Stomach smooth muscle (tissue), 2 donors: ENCODE data around the gene SVIL.
A peak's percentile ranks its signal among the peaks of the same experiment; 100 is the strongest.

Experiments used
- H3K27ac ChIP-seq: one replicate; pipeline ENCODE4 v1.7.0; 2013; ENCODE audit warnings: mild to moderate bottlenecking, low read length, inconsistent platforms
- H3K27me3 ChIP-seq, 2 donors: one replicate each; pipeline ENCODE4 v1.7.0; 2013; ENCODE audit warnings: low read length in 2 of 2; ENCODE audit not compliant: insufficient read depth in 2 of 2, control insufficient read depth in 1 of 2
- H3K36me3 ChIP-seq, 2 donors: one replicate each; pipeline ENCODE4 v1.7.0; 2013; ENCODE audit warnings: low read length in 2 of 2; ENCODE audit not compliant: control insufficient read depth in 2 of 2, insufficient read depth in 2 of 2
- H3K4me1 ChIP-seq: one replicate; pipeline ENCODE4 v1.7.0; 2013; ENCODE audit warnings: low read length; ENCODE audit not compliant: control insufficient read depth, insufficient read depth
- H3K4me3 ChIP-seq, 2 donors: one replicate each; pipeline ENCODE4 v1.7.0; 2013; ENCODE audit warnings: low read length in 2 of 2
- H3K9ac ChIP-seq, 2 donors: one replicate each; pipeline ENCODE4 v1.7.0; 2013; ENCODE audit warnings: low read length in 2 of 2, mild to moderate bottlenecking in 1 of 2
- H3K9me3 ChIP-seq, 2 donors: one replicate each; pipeline ENCODE4 v1.7.0; 2013; ENCODE audit warnings: low read length in 2 of 2; ENCODE audit not compliant: control insufficient read depth in 2 of 2
- donor health status: healthy.
- donor health status: Pancreatic carcinoma.

SVIL gene

DNA sequence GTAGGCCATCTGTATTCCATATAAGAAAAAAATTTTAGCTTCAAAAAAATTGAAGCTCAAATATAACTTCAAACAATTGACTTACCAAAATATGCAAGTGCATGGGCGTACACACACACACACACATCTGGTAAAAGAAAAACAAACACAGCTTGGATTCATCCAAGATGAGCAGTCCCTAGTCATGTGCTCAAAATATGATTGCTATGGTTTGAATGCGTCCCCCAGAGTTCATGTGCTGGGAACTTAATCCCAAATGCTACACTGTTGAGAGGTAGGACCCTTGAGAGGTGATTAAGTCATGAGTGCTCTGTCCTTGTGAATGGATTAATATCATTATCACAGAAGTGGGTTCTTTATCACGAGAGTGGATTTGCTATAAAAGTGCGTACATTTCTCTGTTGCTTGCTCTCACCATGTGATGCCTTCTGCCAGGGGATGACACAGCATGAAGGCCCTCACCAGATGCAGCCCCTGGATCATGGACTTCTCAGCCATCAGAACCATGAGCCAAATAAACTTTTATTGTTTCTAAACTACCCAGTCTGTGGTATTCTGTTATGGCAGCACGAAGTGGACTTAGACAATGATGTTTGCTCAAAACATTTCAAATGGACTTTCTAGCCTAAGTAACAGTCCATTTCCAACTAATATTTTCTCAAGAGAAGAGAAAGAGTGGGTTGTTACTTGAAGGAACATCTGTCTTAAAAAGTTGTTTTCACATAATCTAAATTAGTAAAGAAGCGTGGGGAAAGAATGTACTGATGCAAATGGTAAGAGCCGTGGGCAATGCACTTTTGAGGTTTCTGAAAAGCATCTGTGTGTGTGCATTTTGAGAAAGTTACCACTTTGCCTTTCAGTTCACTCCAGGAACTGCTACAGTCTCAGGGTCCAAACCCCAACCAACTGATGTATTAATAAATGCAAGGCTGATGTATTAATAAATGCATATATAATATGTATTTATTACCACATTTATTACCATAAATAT, 15.1 kb upstream of the SVIL start:
- H3K36me3 ChIP-seq = peaks cover 9 to 10% of the 10 kb centered on the region in 2 donors
- no peak overlapping the region for H3K9ac ChIP-seq
- no peak overlapping the region for H3K4me3 ChIP-seq
- H3K9me3 ChIP-seq = no peaks in the 10 kb centered on the region
- no peaks in the 10 kb centered on the region for H3K27me3 ChIP-seq
- H3K4me1 ChIP-seq = peaks cover 27% of the 10 kb centered on the region
- peak overlapping the region; percentile 7 for H3K27ac ChIP-seq

DNA sequence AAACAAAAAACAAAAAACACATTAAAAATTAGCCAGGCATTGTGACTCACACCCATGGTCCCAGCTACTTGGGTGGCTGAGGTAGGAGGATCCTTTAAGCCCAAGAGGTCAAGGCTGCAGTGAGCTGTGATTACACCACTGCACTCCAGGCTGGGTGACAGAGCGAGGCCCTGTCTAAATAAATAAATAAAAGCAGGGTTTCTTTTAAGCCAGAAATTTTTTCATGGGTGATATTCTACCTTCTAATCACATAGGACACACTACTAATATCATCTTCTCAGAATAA, 14.2 kb upstream of the SVIL start:
- Histone ChIP-seq H3K4me1 (peaks cover 35% of the 10 kb centered on the region), H3K36me3 (peaks cover 8 to 9% of the 10 kb centered on the region in 2 donors), H3K4me3 (peak overlapping the region in 1 of 2 donors; percentile 15), H3K27ac (peak overlapping the region; percentile 76), H3K9me3 (no peaks in the 10 kb centered on the region), H3K9ac (no peak overlapping the region), H3K27me3 (no peaks in the 10 kb centered on the region)

DNA sequence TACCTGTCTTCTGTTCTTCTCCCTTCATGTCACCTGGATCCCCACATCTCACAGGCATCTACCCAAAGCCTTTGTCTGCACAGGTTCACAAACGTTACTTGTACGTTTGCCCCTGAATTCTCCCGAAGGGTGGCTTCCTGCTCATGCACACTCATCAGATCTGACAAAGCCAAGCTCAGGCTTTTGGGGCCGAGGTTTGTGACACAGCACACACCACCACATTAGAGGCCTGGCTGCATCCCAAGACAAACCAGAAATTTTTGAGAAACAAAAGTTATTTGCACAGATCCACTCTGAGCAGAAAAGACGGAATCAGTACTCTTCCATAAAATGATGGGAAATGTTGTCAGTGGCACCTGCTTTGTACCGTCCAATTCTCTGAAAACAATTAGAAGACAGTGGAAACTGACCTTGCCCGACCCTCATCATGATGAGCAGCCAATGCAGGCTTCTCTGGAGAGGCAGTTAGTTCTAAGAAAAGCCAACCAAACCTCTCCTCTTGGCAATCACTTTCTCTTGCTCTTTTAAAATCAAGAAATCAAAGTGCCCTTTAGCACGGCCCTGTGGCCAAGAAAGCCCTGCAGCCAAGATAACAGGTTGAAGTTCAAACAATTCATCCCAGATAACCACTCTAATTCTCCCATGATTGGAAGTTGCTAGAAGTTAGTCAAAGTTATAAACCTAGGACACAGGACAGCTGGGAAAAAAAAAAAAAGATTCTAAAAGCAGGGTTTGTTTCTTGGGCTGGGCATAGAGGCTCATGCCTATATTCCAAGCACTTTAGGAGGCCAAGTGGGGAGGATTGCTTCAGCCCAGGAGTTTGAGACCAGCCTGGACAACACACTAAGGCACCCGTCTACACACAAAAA, 13.6 kb upstream of the SVIL start:
- Histone ChIP-seq H3K9ac (peak overlapping the region; percentile 17 to 29), H3K27me3 (no peaks in the 10 kb centered on the region), H3K4me3 (peak overlapping the region; percentile 15 to 21), H3K4me1 (peaks cover 40% of the 10 kb centered on the region), H3K36me3 (peaks cover 9% of the 10 kb centered on the region in 2 donors), H3K27ac (peak overlapping the region; percentile 76), H3K9me3 (no peaks in the 10 kb centered on the region)

DNA sequence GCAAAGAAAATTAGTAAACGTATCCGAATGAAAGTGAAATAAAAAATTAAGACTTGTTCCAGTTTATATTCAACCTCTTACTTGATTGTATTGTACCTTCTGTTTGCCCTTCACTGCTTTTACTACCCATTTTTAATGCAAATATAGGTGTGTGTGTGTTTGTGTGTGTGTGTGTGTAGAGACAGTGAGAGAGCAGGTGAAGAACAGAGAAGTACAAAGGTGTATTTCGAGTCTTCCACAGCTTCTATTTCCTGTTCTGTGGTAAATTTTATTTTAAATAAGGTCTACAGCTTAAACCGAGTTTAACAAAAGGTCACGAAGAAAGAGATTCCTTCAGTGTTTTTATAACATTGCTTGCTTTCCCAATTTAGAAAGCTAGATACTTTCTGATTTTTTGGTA, 12.7 kb upstream of the SVIL start:
- Histone ChIP-seq H3K9ac (peak overlapping the region; percentile 17 to 36), H3K9me3 (no peaks in the 10 kb centered on the region), H3K4me1 (peaks cover 46% of the 10 kb centered on the region), H3K27ac (peak overlapping the region; percentile 76), H3K36me3 (peaks cover 6 to 9% of the 10 kb centered on the region in 2 donors), H3K4me3 (no peak overlapping the region), H3K27me3 (no peaks in the 10 kb centered on the region)

DNA sequence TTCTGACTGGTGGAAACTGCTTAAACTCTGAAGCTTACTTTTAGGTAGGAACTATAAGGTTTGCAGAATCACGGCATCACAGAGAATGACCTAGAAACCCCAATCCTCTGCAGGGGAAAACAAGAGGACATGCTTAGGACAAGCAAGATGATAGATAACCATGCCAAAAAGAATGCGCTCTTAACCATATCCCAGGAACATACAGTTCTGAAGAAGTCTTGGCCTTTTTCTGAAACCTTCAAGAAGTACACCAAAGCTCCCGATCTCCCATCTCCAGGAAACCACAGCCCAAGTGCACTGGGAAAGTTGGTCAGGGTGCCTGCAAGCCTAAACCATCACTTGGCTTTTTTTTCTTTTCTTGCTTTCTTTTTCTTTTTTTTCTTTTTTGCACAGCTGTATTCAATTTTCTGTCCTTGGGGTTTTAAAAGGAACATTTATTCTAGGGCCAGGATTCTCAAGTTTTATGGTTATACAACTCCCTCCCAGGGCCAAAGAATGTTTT, 12.2 kb upstream of the SVIL start:
- Histone ChIP-seq H3K9ac (peak overlapping the region; percentile 17 to 36), H3K4me3 (peak overlapping the region; percentile 28 to 58), H3K36me3 (peaks cover 6 to 9% of the 10 kb centered on the region in 2 donors), H3K9me3 (no peaks in the 10 kb centered on the region), H3K27me3 (no peaks in the 10 kb centered on the region), H3K4me1 (peaks cover 47% of the 10 kb centered on the region), H3K27ac (peak overlapping the region; percentile 76)

DNA sequence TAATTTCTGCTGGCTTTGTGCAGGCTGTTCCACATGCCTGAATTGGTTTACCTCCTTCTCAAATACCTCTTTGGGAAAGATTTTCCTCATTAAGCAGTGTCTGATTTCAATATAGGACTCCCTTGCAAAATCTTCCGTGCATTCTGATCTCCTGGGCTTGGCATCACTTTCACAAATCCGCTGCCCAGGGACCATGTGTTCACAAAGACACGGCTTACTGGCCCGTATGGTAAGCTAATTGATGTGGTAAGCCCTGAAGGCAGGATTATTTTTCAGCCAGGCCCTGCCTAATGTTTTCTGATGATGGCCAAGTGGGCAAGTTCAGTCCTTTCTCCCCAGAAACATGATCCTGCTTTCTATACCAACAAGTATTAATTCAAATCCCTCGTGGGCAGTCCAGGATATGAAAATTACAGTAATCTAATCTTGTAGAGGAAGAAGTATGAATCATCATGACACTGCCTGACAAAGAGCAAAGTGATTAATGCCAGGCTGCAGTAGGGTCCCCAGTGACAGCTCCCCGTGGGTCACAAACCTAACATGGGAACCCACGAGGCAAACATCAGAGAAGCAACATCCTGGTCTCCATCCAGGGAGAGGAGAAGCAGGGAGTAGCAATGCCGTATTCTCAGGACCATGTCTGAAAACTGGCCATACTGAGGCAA, 11.6 kb upstream of the SVIL start:
- Histone ChIP-seq H3K4me3 (peak overlapping the region; percentile 28 to 58), H3K27ac (peak overlapping the region; percentile 76)

DNA sequence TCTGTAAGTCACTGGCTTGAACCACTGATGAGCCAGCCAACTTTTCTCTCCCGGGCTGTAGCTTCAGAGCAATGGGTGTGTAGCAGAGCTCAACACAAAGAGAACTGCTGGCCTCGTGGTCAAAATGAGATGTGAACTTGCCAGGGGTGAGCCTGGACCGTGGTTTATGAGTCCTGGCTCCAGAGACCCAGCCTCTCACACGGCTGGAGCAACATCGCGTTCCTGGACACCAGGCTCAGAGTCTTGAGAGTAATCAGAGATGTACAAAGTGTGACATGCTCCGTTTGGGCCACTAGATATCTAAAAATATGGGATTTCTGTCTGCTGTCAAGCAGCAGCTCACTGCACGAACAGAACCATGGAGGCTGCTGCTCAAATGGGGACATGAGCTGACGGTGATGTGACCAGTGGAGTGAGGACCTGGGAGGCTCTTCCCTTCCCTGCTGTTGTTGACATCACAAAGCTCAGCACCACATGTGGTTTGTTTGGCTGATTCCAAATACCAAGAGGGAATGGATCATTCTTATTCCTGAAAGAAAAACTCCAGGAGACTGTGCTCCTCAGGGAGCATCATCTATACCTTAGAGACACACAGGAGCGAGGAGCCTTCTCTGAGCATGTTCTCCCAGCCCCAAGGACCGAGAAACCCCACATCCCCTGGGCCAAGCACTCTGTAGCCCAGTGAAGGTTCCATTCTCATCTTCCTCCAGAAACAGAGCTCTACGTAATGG, 9.2 kb upstream of the SVIL start:
- peaks cover 53% of the 10 kb centered on the region for H3K4me1 ChIP-seq
- peak overlapping the region; percentile 29 to 63 for H3K9ac ChIP-seq
- no peaks in the 10 kb centered on the region for H3K9me3 ChIP-seq
- H3K27ac ChIP-seq = peak overlapping the region; percentile 80
- peak overlapping the region in 1 of 2 donors; percentile 29 for H3K4me3 ChIP-seq
- H3K27me3 ChIP-seq = no peaks in the 10 kb centered on the region
- H3K36me3 ChIP-seq = peaks cover 2 to 7% of the 10 kb centered on the region in 2 donors

More for the DNA sequence above, 11.6 kb upstream of the SVIL start:
- H3K36me3 ChIP-seq = peaks cover 6 to 9% of the 10 kb centered on the region in 2 donors
- no peaks in the 10 kb centered on the region for H3K9me3 ChIP-seq
- H3K9ac ChIP-seq = no peak overlapping the region
- H3K27me3 ChIP-seq = no peaks in the 10 kb centered on the region
- H3K4me1 ChIP-seq = peaks cover 48% of the 10 kb centered on the region

DNA sequence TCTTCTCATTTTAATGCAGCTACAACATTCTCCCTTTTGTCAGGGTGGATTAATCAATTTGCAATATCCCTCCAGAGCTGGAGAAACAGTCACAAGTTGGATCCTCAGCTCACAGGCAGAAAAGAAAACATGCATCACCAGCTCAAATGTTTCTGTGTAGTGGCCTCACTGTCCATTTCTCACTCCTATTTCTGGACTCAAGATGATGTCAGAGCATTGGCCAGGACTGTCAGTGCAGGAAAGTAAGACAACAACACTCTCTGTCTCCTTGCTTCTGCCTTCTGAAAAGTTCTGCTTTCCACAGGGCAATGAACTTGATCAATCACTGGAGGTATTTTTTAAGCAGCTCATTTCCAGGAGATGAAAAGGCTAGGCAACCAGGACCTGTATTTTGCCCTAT, 8.2 kb upstream of the SVIL start:
- Histone ChIP-seq H3K27ac (peak overlapping the region; percentile 80), H3K4me1 (peaks cover 48% of the 10 kb centered on the region), H3K9ac (peak overlapping the region; percentile 22 to 63), H3K9me3 (no peaks in the 10 kb centered on the region), H3K36me3 (peaks cover 2 to 7% of the 10 kb centered on the region in 2 donors), H3K4me3 (peak overlapping the region in 1 of 2 donors; percentile 15), H3K27me3 (no peaks in the 10 kb centered on the region)

DNA sequence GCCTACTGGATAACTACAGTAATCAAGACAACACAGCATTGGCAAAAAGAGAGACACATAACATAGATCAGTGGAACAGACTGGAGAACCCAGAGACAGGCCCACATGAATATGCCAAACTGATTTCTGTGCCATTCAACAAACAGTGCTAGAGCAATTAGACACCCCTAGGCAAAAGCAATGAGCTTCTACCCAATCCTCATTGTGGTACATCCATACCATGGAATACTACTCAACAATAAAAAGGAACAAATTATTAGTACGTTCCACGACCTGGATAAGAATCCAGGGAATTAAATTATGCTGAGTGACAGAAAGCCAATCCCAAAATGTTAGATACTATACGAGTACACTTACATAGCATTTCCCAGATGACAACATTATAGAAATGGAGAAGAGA, 2.8 kb upstream of the SVIL start:
- Histone ChIP-seq H3K27me3 (no peaks in the 10 kb centered on the region), H3K9me3 (no peaks in the 10 kb centered on the region), H3K4me1 (peaks cover 28% of the 10 kb centered on the region), H3K4me3 (no peak overlapping the region), H3K27ac (peak overlapping the region; percentile 92), H3K9ac (no peak overlapping the region), H3K36me3 (peaks cover 8 to 12% of the 10 kb centered on the region in 2 donors)
